Loucy (cell line): ENCODE data around the gene FAM163B.

Experiments used
- H2AFZ ChIP-seq: fragments of 200-600 bp; sonication (generic); 2 replicates; pipeline ENCODE4 v1.6.0; 2016; ENCODE audit warnings: antibody characterized with exemption, mild to moderate bottlenecking, low read length, moderate library complexity
- H3F3A ChIP-seq: fragments of 200-600 bp; 2 replicates; pipeline ENCODE4 v1.6.0; 2016; ENCODE audit warnings: antibody characterized with exemption, low read depth, mild to moderate bottlenecking
- H3K27me3 ChIP-seq: fragments of 200-600 bp; sonication (generic); 2 replicates; pipeline ENCODE4 v1.6.1; 2014; ENCODE audit warnings: low read length, mild to moderate bottlenecking; ENCODE audit not compliant: insufficient read depth, poor library complexity, severe bottlenecking
- H3K36me3 ChIP-seq: fragments of 200-600 bp; sonication (generic); 2 replicates; pipeline ENCODE4 v1.6.1; 2016; ENCODE audit warnings: low read length; ENCODE audit not compliant: insufficient read depth
- H3K4me1 ChIP-seq: fragments of 200-600 bp; sonication (generic); 2 replicates; pipeline ENCODE4 v1.5.1; 2014; ENCODE audit warnings: low read length, mild to moderate bottlenecking; ENCODE audit not compliant: insufficient read depth, poor library complexity, severe bottlenecking
- H3K4me2 ChIP-seq: fragments of 200-600 bp; sonication (generic); 2 replicates; pipeline ENCODE4 v1.6.0; 2014; ENCODE audit warnings: antibody characterized with exemption, low read length, low read depth, mild to moderate bottlenecking; ENCODE audit not compliant: poor library complexity, severe bottlenecking
- H3K4me3 ChIP-seq: fragments of 200-600 bp; sonication (generic); 2 replicates; pipeline ENCODE4 v1.5.1; 2014; ENCODE audit warnings: low read length, mild to moderate bottlenecking, mixed read lengths; ENCODE audit not compliant: poor library complexity, severe bottlenecking
- H3K79me2 ChIP-seq: fragments of 200-600 bp; sonication (generic); 2 replicates; pipeline ENCODE4 v1.6.1; 2014; ENCODE audit warnings: low read length; ENCODE audit not compliant: insufficient read depth
- H3K9ac ChIP-seq: fragments of 200-600 bp; sonication (generic); 2 replicates; pipeline ENCODE4 v1.6.0; 2014; ENCODE audit warnings: mild to moderate bottlenecking, low read depth, low read length, moderate library complexity; ENCODE audit not compliant: poor library complexity, severe bottlenecking
- H3K9me2 ChIP-seq: fragments of 200-600 bp; sonication (generic); replicated peaks from 2 replicates; pipeline ENCODE4 v1.6.1; 2016; ENCODE audit warnings: low read depth, low read length, mixed read lengths
- H3K9me3 ChIP-seq: fragments of 200-600 bp; sonication (generic); 2 replicates; pipeline ENCODE4 v1.6.1; 2014; ENCODE audit warnings: mild to moderate bottlenecking, antibody characterized with exemption, low read length, low read depth; ENCODE audit not compliant: insufficient read depth
- H4K20me1 ChIP-seq: fragments of 200-600 bp; sonication (generic); 2 replicates; pipeline ENCODE4 v1.6.0; 2014; ENCODE audit warnings: antibody characterized with exemption, low read length, mild to moderate bottlenecking; ENCODE audit not compliant: insufficient read depth, poor library complexity, severe bottlenecking
- CTCF ChIP-seq: fragments of 200-600 bp; sonication (generic); conservative IDR thresholded peaks from 2 replicates; pipeline ENCODE4 v1.5.1; 2014; ENCODE audit warnings: mild to moderate bottlenecking, antibody characterized with exemption, low read length
- EZH2phosphoT487 ChIP-seq: fragments of 200-600 bp; IDR thresholded peaks from 2 replicates; pipeline ENCODE4 v1.6.1; 2018; ENCODE audit warnings: antibody characterized with exemption, mild to moderate bottlenecking, moderate library complexity, borderline replicate concordance

The FAM163B gene

GRCh38 chr9:133650026-133650425, 40.8 kb upstream of the FAM163B start:
- Histone ChIP-seq H2AFZ (no peak overlapping the region), H3K36me3 (no peaks in the 10 kb centered on the region), H3K9me3 (no peaks in the 10 kb centered on the region), H3K4me3 (no peak overlapping the region), H3K4me1 (no peaks in the 10 kb centered on the region), H3K9ac (no peak overlapping the region), H3F3A (no peaks in the 10 kb centered on the region), H3K79me2 (no peaks in the 10 kb centered on the region), H3K9me2 (no peaks in the 10 kb centered on the region), H3K27me3 (no peaks in the 10 kb centered on the region), H4K20me1 (no peaks in the 10 kb centered on the region), H3K4me2 (no peak overlapping the region)
- no peak for TF ChIP-seq CTCF
- TF ChIP-seq EZH2phosphoT487, result no peak

GRCh38 chr9:133649194-133649593, 40.0 kb upstream of the FAM163B start:
- no peaks in the 10 kb centered on the region for H3K4me1 ChIP-seq
- H4K20me1 ChIP-seq, result no peaks in the 10 kb centered on the region
- TF ChIP-seq CTCF, result no peak
- TF ChIP-seq EZH2phosphoT487, result no peak
- no peaks in the 10 kb centered on the region for H3K36me3 ChIP-seq
- no peaks in the 10 kb centered on the region for H3K9me2 ChIP-seq
- H3K79me2 ChIP-seq, result no peaks in the 10 kb centered on the region
- H3K27me3 ChIP-seq, result no peaks in the 10 kb centered on the region
- H3K9me3 ChIP-seq, result no peaks in the 10 kb centered on the region
- no peak overlapping the region for H3K4me2 ChIP-seq
- no peaks in the 10 kb centered on the region for H3F3A ChIP-seq
- no peak overlapping the region for H3K4me3 ChIP-seq
- no peak overlapping the region for H2AFZ ChIP-seq
- no peak overlapping the region for H3K9ac ChIP-seq

- Histone ChIP-seq H3K9ac (no peak overlapping the region), H3K36me3 (no peaks in the 10 kb centered on the region), H2AFZ (no peak overlapping the region), H3K4me3 (no peak overlapping the region), H3K79me2 (no peaks in the 10 kb centered on the region), H3K4me2 (no peak overlapping the region), H3K27me3 (no peaks in the 10 kb centered on the region), H3F3A (no peaks in the 10 kb centered on the region), H3K9me3 (no peaks in the 10 kb centered on the region), H3K9me2 (no peaks in the 10 kb centered on the region), H4K20me1 (no peaks in the 10 kb centered on the region), H3K4me1 (no peaks in the 10 kb centered on the region)
- TF ChIP-seq CTCF (no peak), EZH2phosphoT487 (no peak)
Observed at GRCh38 chr9:133647765-133648469, 38.7 kb upstream of the FAM163B start.
